VCaP (cell line): ENCODE data around the gene FAM83F.

Source experiments
- H3K27ac ChIP-seq: fragments of 450-650 bp; 2 replicates; pipeline ENCODE4 v1.5.1; 2017
- TF ChIP-seq, protein P1 (sequence below): fragments of 450-650 bp; conservative IDR thresholded peaks from 2 replicates; pipeline ENCODE4 v1.5.1; 2017; ENCODE audit warnings: mild to moderate bottlenecking, moderate library complexity

Gene FAM83F

DNA sequence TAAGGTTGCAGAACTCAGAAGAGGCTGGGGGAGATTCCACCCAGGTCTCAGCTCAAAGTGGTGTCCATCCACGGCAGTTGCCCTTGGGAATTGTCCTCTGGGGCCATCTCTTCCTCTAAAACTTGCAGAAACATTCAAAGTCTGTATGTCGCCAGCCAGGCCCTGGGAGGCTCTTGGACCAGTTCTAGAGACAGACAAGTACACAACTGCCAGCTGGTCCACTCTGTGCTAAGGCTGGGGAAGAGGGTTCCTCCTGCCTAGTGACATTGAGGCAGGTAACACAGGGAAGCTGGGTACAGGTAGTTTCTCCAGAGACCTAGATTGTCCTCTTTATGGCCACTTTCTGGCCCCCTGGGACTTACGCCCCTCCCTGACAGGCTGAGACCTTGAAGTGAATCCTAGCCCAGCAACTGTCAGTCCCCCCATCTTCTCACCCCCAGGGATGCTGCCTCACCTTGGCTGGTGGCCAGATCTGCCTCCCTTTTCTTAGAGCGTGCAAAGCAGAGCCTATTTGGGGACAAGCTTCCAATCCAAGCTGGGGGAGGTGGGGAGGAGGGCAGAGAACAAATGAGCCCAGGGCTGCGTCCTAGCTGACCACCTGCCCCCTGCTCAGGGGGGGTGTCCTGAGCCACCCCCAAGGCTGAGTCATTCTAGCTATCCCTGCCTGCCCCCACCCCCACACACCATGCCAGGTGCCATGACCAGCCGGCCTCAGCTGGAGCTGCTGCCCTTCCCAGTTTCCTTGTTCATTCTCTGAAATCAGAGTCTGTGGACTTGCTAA, 8.4 kb downstream of the FAM83F start:
- TF ChIP-seq, protein P1, sequence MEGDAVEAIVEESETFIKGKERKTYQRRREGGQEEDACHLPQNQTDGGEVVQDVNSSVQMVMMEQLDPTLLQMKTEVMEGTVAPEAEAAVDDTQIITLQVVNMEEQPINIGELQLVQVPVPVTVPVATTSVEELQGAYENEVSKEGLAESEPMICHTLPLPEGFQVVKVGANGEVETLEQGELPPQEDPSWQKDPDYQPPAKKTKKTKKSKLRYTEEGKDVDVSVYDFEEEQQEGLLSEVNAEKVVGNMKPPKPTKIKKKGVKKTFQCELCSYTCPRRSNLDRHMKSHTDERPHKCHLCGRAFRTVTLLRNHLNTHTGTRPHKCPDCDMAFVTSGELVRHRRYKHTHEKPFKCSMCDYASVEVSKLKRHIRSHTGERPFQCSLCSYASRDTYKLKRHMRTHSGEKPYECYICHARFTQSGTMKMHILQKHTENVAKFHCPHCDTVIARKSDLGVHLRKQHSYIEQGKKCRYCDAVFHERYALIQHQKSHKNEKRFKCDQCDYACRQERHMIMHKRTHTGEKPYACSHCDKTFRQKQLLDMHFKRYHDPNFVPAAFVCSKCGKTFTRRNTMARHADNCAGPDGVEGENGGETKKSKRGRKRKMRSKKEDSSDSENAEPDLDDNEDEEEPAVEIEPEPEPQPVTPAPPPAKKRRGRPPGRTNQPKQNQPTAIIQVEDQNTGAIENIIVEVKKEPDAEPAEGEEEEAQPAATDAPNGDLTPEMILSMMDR: no peak
- no peak overlapping the region for H3K27ac ChIP-seq

DNA sequence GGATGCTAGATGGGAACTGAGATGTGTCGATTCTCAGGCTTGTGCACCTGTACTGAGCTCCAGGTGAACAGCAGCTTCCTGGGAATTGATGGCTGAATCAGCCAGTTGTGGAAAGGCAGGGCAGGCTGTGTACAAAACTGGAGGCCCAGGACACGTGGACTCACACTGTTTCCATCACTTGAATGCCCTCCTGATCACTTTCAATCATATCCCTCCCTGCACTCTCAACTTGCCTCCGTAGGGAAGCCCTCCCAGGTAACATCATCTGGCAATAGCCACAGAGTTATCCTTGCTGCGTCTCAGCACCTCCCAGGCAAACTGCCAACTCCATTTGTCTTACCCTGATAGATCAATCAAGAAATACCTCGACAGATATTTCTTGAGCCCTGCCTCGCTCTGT, 10.1 kb downstream of the FAM83F start:
- H3K27ac ChIP-seq: no peak overlapping the region
- TF ChIP-seq, protein P1: no peak

DNA sequence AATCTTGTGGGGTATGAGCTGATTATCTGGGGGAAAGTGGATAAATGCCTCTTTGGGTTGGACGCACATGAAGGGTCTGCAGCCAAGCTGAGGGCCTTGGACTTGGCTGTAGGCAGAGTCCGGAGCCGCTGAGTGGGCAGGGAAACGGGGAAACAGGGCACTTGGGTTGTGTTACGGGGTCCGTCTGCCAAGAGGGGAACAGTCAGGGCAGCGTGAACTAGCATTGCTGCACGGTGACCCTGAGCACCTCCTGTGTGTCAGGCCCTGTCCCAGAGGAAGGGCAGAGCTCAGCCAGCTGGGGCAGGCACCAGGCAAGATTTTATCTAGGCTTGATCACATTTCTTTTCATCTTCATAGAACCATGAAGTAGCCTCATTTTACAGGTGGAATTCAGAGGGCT, 11.9 kb downstream of the FAM83F start:
- H3K27ac ChIP-seq: no peak overlapping the region
- TF ChIP-seq, protein P1: no peak

DNA sequence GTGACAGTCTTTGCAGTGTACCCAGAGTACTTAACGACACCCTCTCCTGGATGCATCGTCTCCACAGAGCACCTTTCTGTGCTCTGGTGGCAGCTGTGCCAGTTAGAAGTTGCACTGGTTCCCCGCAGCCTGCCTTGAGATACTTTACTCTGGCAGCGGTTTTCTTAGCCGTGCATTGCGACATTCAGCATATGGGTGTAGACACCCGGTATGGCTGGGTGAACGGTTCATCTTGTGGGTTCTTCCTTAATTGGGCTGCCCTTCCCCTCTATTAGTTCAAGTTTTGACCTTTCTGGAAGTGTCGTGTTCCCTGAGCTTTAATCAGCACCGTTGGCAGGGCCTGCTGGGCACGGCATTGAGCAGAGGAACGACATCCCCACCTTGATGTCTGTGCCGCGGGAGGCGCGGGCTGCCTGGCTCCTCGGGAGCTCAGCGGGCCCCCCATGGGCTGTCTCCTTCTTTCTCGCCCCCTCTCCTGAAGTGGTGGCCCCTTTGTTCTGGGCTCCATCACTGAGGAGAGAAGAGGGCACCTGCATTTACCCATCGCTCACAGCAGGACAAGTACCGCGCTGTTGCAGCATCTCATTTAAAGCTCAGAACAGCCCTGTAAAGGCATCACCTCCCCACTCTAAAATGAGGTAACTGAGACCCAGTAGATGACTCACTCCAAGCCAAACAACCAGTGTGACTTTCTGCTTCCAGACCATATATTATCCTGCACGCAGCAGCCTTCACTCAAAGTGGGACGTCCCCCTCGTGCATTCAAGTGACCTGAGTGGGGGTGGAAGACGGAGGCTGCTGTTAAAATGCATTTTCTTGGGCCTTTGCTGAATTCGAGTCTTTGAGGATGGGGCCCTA, 13.3 kb downstream of the FAM83F start:
- H3K27ac ChIP-seq: no peak overlapping the region
- TF ChIP-seq, protein P1: no peak

DNA sequence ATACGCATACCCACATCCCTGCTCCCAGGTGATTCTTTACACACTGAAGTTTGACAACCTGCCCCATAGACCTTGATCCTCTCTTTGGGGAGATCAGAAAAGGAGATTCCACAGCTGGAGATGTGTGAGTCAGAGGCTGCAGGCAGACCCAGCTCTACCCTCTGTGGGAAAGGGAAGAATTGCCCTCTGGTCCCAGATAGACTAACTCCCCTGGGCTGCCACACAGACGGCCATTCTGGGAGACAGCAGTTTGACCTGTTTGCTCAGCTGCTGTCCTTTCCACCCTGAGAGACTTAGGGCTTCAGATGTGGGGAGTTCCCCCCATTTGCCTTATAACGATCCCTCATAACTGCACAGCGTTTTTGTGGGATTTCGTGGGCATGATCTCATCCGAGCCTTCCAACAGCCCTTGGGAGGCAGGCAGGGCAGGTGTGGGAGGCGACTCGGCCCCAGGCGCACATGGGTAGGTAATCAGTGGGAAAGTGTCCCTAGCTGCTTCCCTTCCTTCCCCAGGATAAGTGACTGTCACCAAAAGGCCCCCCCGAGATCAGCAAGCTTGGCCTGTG, 14.1 kb downstream of the FAM83F start:
- TF ChIP-seq, protein P1: no peak

DNA sequence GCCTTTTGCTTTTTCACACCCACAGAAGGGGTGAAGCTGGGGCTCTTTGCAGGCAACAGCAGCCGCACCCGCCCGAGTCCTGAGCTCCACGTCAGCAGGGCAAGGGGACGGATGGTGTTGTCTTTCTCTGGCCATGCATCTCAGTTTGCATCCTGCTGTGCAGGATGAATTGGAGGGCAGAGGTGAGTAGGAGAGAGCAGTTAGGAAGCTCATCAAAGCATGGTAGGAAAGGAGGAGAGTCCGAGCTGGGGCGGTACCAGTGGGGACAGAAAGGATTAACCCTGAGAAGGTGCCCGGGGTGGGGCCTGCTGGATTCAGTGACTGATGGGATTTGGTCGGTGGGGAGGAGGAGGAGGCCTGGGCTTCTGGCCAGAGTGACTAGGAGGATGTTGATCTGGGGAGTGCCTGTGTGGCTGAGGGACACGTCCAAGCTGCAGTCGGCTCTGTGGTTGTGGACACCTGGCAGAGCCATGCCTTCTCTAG, 14.6 kb downstream of the FAM83F start:
- no peak overlapping the region for H3K27ac ChIP-seq
- TF ChIP-seq, protein P1: no peak

More for the DNA sequence above, 14.1 kb downstream of the FAM83F start:
- no peak overlapping the region for H3K27ac ChIP-seq
